NCI-H1694 treated with DMSO at 0.1 percent for 48 hours (cell line): ENCODE measurements around the gene CHMP1A.
"Not testable (repeated sequence)": the region's sequence is repeated elsewhere in the genome, so short reads cannot be mapped to it uniquely, and the experiment has no call there.

Experiments used
- DNase-seq: peaks from one replicate; lab custom pipeline; 2025; lab: John Stamatoyannopoulos, UW

CHMP1A gene

GRCh38 chr16:89658221-89658879, 842 bp upstream of the CHMP1A start:
- DNase-seq, result no peak

DNA sequence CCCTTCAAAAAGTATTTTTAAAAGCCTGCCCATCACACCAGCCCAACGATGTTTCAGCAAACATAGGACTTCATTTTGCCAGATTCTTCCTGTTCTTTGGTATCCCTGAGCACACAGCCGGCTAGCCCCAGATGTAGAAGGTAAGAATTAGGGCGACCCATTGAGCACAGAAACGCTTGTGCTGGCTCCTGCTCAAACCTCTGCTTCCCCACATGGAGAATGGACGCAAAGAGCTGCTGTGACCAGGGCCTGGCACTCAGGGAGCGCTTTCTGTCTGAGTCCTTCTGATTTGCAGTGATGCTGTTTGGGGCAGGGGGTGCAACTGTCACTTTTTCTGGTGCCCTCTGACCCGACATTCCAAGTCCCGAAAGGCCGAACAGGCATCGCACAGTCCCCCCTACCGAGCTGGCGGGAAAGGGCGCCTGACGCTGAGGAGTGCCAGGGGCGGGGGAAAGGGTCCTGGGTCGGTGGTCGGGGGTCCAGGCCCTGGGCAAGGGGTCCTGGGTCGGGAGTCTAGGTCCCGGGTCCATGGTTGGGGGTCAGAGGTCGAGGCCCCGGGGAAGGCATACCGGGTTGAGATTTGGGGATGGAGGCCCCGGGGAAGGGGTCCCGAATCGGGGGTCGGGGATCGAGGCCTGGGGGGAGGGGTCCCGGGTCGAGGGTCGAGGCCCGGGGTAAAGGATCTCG, 930 bp downstream of the CHMP1A start:
- DNase-seq, result no peak

DNA sequence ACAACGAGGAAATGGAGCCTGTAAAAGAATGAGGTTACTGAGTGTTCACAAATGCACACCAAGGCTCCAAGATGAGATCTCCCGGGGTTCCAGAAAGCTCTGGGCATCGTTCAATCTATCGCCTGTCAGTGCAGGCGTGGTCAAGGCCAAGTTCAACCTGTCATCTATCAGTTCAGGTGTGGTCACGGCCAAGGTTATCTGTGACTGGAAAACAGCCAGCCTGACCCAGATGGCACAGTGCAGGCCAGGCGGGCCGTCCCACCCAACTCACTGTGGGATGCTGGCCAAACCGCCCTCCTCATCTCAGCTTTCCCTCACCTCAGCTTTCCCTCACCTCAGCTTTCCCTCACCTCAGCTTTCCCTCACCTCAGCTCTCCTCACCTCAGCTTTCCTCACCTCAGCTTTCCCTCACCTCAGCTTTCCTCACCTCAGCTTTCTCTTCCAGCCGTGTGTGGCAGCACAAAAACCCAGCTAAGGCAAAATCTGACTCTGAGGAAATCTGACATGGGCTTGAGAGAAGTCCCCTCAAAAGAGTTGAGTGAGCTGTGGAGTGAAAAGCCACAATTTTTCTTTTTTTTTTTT, 2.4 kb downstream of the CHMP1A start:
- no peak for DNase-seq

- no peak for DNase-seq
Observed at GRCh38 chr16:89653656-89654295, 3.7 kb downstream of the CHMP1A start.

GRCh38 chr16:89651584-89651983, 5.9 kb downstream of the CHMP1A start:
- DNase-seq, result no peak

GRCh38 chr16:89646906-89647305, 10.6 kb downstream of the CHMP1A start:
- no peak for DNase-seq

GRCh38 chr16:89646270-89646669, 11.2 kb downstream of the CHMP1A start:
- no peak for DNase-seq

DNA sequence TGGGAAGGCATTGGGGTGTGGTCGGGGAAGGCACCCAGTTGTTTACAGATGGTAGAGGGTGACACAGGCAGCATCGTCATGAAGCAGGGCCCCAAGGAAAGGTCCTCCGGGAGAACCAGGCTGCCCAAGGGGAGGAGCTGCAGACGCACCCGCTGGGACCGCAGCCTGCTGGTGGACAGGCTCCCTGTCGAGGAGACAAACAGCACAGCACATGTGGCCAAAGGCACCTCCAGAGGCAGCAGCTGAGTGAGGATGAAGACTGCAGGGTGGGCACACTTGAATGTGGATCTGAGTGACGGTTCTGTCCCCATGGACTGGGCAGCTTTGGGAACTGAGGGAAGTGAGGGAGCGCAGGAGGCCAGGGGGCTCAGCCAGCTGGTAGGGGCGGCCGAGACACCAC, 12.4 kb downstream of the CHMP1A start:
- no peak for DNase-seq

GRCh38 chr16:89643769-89644300, 13.7 kb downstream of the CHMP1A start:
- DNase-seq, result no peak

GRCh38 chr16:89642574-89642973, 14.9 kb downstream of the CHMP1A start:
- no peak for DNase-seq

DNA sequence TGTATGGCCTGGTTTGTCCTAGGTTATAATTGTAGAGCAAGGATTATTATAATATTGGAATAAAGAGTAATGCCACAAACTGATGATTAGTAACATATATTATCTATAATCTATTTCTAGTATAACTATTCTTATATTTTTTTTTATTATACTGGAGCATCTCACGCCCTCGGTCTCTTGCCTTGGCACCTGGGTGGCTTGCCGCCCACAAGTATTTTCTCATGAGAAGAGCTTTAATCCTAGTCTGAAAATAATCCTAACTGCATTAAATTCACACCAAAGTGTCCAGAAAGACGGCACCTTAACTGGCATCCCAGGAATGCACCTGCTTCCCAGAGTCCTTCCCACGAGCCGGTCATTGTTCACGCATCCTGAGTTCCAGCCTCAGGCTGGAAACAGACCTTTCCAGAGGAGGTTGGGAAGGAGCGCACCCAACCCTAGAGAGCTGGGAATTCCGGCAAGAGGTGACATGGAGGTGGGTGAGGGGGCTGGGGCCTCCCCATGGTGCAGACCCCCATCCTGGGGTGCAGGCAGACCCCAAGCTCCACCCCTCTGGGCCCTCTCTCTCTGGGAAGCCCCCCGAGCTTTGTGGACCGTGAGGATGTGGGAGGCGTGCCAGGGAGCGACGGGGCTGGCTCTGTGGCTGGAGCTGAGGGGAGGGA, 15.9 kb downstream of the CHMP1A start:
- DNase-seq, result no peak

DNA sequence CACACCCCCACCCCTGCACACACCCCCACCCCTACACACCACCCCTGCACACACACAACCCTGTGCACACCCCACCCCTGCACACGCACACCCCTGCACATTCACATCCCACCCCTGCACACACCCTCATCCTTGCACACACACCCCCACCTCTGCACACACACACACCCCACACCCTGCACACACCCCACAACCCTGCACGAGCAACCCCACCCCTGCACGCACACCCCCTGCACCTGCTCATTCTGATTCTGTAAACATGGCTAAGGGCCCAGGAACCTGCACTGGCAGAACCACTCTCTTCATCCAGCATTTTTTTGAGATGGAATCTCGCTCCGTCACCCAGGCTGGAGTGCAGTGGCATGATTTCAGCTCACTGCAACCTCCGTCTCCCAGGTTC, 18.1 kb downstream of the CHMP1A start:
- no peak for DNase-seq

DNA sequence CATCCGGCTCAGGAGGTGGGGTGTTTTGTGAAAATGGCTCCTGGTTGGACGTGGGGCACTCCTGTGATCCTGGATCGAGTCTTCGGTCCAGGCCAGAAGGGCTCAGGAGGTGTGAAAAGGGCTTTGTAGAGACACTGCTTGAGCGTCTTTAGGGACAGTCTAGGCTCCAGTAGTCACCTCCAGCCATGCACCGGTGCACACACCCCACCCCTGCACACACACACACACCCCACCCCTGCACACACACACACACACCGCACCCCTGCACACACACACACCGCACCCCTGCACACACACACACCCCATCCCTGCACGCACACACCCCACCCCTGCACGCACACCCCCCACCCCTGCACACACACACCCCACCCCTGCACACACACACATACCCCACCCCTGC, 19.1 kb downstream of the CHMP1A start:
- DNase-seq, result no peak

- DNase-seq, result no peak
Observed at GRCh38 chr16:89637379-89637778, 20.1 kb downstream of the CHMP1A start.

GRCh38 chr16:89636663-89637062, 20.8 kb downstream of the CHMP1A start:
- DNase-seq, result no peak

- not testable (repeated sequence) for DNase-seq
Observed at GRCh38 chr16:89634463-89635385, 22.8 kb downstream of the CHMP1A start.

- no peak for DNase-seq
Observed at GRCh38 chr16:89633064-89633631, 24.4 kb downstream of the CHMP1A start.

DNA sequence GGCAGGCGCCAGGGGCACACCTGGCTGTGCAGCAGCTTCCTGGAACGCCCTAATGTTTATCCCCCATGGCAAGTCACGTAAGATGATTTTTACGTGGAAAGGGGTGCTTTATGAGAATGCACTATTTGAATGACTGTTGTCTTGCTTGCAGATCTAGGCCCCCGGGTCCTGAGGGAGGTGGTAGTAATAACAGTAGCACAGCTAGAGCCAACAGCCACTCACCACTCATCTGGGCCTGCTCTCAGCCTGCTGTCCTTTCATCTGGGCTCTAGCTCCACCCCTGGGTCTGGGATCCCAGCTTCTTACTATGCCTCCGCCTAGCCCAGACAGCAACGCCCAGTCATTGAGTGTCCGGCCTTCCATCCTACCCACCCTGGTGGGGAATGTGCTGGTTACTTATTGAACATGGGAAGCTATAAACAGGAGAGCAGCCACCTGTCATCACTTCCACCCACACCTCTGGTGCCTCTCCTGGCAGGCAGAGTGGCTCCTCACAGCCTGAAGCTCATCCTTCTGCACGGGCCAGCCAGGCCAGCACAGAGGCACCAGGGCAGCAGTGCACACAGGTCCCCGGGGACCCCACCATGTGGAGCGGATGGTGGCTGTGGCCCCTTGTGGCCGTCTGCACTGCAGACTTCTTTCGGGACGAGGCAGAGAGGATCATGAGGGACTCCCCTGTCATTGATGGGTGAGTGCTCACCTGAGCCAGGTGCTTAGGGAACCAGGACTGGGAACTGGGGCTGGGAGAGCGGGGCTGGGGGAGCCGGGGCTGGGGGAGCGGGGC, 27.5 kb downstream of the CHMP1A start:
- DNase-seq, result no peak

DNA sequence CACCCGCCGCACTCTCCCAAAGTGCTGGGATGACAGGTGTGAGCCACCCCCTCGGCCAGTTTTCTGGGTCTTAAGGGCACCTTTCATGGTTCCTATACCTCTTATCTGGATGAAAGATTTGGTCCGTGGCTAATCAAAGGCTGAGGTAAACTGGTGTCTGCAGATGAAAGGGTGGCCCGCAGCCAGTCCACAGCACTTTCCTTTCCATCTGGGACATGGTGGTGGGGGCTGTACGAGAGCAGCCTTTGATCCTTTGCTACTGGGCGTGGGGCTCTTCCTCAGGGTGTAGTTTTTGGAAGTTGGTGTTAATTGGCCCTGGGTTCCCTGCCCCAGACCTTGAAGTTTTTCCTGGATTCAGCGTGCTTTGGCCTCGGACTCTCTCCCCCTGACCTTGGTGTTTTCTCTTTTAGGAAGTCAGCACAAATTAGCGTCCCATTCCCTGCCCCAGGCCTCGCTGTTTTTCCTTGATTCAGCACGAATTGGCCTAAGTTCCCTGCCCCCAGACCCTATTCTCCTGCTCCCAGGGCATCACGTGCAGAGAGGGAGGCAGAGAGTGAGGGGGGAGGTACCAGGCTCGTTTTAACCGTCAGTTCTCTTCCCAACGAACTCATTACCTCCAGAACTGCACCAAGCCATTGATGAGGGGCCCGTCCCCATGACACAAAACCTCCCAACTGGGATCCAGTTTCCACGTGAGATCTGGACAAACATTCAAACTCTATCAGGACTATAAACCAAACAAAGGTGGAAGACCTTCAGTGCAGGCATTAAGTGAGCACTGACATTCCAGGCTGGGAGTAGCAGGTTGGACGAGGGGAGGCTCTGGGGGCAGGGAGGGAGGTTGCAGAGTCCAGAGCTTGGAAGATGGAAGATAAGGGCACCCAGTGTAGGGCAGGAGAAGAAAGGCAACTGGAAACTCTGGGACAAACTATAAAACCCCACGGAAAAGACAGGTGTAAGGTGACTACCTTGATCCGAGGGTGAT, 32.4 kb downstream of the CHMP1A start:
- DNase-seq, result no peak
